AG04449 (cell line): ENCODE measurements around the gene NRL.

ENCODE experiments used
- CTCF ChIA-PET: fragments of 350-600 bp; formaldehyde crosslinking; extraction: SDS; loops from one replicate; lab custom pipeline; 2021; ENCODE audit warnings: antibody characterized with exemption; lab: Yijun Ruan, JAX
- POLR2A ChIA-PET: fragments of 400-600, 350-600 bp; formaldehyde crosslinking; extraction: SDS; loops from one replicate; lab custom pipeline; 2020; ENCODE audit warnings: antibody characterized with exemption, inconsistent platforms; lab: Yijun Ruan, JAX
- DNase-seq: peaks from one replicate; pipeline ENCODE4 v3.0.0-alpha.2; 2010; ENCODE audit warnings: low read depth, low spot score
- H3K4me3 ChIP-seq: 2 replicates; pipeline ENCODE4 v1.5.1; 2011; ENCODE audit warnings: low read depth, mild to moderate bottlenecking, control low read depth, low read length
- CTCF ChIP-seq: IDR thresholded peaks from one replicate; pipeline ENCODE4 v1.5.1; 2011; ENCODE audit warnings: mild to moderate bottlenecking, moderate library complexity, low read length, control low read depth, inconsistent platforms; ENCODE audit not compliant: insufficient read depth; ENCODE audit errors: missing control alignments

Gene NRL

GRCh38 chr14:24056800-24057184 lies 58.0 kb downstream of the NRL start:
- TF ChIP-seq CTCF = no peak
- ChIA-PET CTCF (interaction anchor here (0.8 to 14.5 kb wide), 24 partner anchors 10 to 375 kb away, joined by 3 to 536 read pairs (median 12); partner anchors contain the start of genes CHMP4A, CIDEB, CPNE6 and DCAF11), POLR2A (interaction anchor here (1.3 to 1.8 kb wide), 2 partner anchors 51 to 159 kb away, joined by 3 to 20 read pairs; partner anchors contain the start of gene MDP1)
- no peak overlapping the region for H3K4me3 ChIP-seq
- DNase-seq = no peak

GRCh38 chr14:24055971-24056799 lies 58.6 kb downstream of the NRL start:
- no peak for DNase-seq
- CTCF ChIA-PET = interaction anchor here (0.7 to 14.5 kb wide), 19 partner anchors 10 to 375 kb away, joined by 3 to 536 read pairs (median 22); partner anchors contain the start of genes CIDEB, CPNE6, DCAF11 and DHRS1
- H3K4me3 ChIP-seq = no peak overlapping the region
- no peak for TF ChIP-seq CTCF
- POLR2A ChIA-PET = no interaction called here

GRCh38 chr14:24054646-24055045 lies 60.1 kb downstream of the NRL start:
- CTCF ChIA-PET = interaction anchor here (1.1 to 14.5 kb wide), 6 partner anchors 11 to 243 kb away, joined by 5 to 536 read pairs (median 70); partner anchors contain the start of genes CPNE6 and PCK2
- no peak for TF ChIP-seq CTCF
- no peak overlapping the region for H3K4me3 ChIP-seq
- POLR2A ChIA-PET = no interaction called here
- no peak for DNase-seq

- no peak for TF ChIP-seq CTCF
- ChIA-PET CTCF (interaction anchor here (1.1 to 14.5 kb wide), 6 partner anchors 11 to 243 kb away, joined by 5 to 536 read pairs (median 70); partner anchors contain the start of genes CPNE6 and PCK2), POLR2A (interaction anchor here (0.6 to 1.0 kb wide), 2 partner anchors 39 to 54 kb away, joined by 3 read pairs; partner anchors contain the start of gene PCK2)
- H3K4me3 ChIP-seq = no peak overlapping the region
- no peak for DNase-seq
Observed at GRCh38 chr14:24054324-24054641, 60.5 kb downstream of the NRL start.

- CTCF ChIA-PET = interaction anchor here (1.1 to 14.5 kb wide), 6 partner anchors 10 to 244 kb away, joined by 5 to 536 read pairs (median 70); partner anchors contain the start of genes CPNE6 and PCK2
- POLR2A ChIA-PET = interaction anchor here (0.6 to 1.0 kb wide), 2 partner anchors 40 to 54 kb away, joined by 3 read pairs; partner anchors contain the start of gene PCK2
- DNase-seq = no peak
- no peak for TF ChIP-seq CTCF
- H3K4me3 ChIP-seq = no peak overlapping the region
Observed at GRCh38 chr14:24053548-24054323, 61.0 kb downstream of the NRL start.
